ENCODE data around the gene NYAP2.

The NYAP2 gene

GRCh38 chr2:225532096-225532495 lies 132.6 kb downstream of the NYAP2 start:
- Histone ChIP-seq H3K4me3 (ENCODE audit: low read length in 2 of 2) (no peak overlapping the region), H3K27ac (ENCODE audit: low read depth in 2 of 2, low read length in 2 of 2) (no peak overlapping the region), H3K27me3 (ENCODE audit: control insufficient read depth in 2 of 2, insufficient read depth in 2 of 2, low read length in 2 of 2) (peaks cover 0 to 1% of the 10 kb centered on the region in 2 donors), H3K9ac (ENCODE audit: low read depth in 1 of 2, low read length in 2 of 2) (no peak overlapping the region), H3K9me3 (ENCODE audit: control insufficient read depth in 2 of 2, low read length in 2 of 2) (no peaks in the 10 kb centered on the region), H3K4me1 (ENCODE audit: control insufficient read depth in 2 of 2, insufficient read depth in 2 of 2, low read length in 2 of 2) (no peaks in the 10 kb centered on the region), H3K36me3 (ENCODE audit: control insufficient read depth in 2 of 2, insufficient read depth in 2 of 2, low read length in 2 of 2) (no peaks in the 10 kb centered on the region)

GRCh38 chr2:225534037-225534436 lies 134.5 kb downstream of the NYAP2 start:
- Histone ChIP-seq H3K36me3 (ENCODE audit: control insufficient read depth in 2 of 2, insufficient read depth in 2 of 2, low read length in 2 of 2) (no peaks in the 10 kb centered on the region), H3K9ac (ENCODE audit: low read depth in 1 of 2, low read length in 2 of 2) (no peak overlapping the region), H3K9me3 (ENCODE audit: control insufficient read depth in 2 of 2, low read length in 2 of 2) (no peaks in the 10 kb centered on the region), H3K4me1 (ENCODE audit: control insufficient read depth in 2 of 2, insufficient read depth in 2 of 2, low read length in 2 of 2) (no peaks in the 10 kb centered on the region), H3K27ac (ENCODE audit: low read depth in 2 of 2, low read length in 2 of 2) (no peak overlapping the region), H3K27me3 (ENCODE audit: control insufficient read depth in 2 of 2, insufficient read depth in 2 of 2, low read length in 2 of 2) (no peaks in the 10 kb centered on the region), H3K4me3 (ENCODE audit: low read length in 2 of 2) (no peak overlapping the region)

- Histone ChIP-seq H3K4me3 (ENCODE audit: low read length in 2 of 2) (no peak overlapping the region), H3K27me3 (ENCODE audit: control insufficient read depth in 2 of 2, insufficient read depth in 2 of 2, low read length in 2 of 2) (no peaks in the 10 kb centered on the region), H3K36me3 (ENCODE audit: control insufficient read depth in 2 of 2, insufficient read depth in 2 of 2, low read length in 2 of 2) (no peaks in the 10 kb centered on the region), H3K27ac (ENCODE audit: low read depth in 2 of 2, low read length in 2 of 2) (no peak overlapping the region), H3K4me1 (ENCODE audit: control insufficient read depth in 2 of 2, insufficient read depth in 2 of 2, low read length in 2 of 2) (no peaks in the 10 kb centered on the region), H3K9ac (ENCODE audit: low read depth in 1 of 2, low read length in 2 of 2) (no peak overlapping the region), H3K9me3 (ENCODE audit: control insufficient read depth in 2 of 2, low read length in 2 of 2) (no peaks in the 10 kb centered on the region)
Observed at GRCh38 chr2:225534697-225535096, 135.2 kb downstream of the NYAP2 start.

GRCh38 chr2:225536036-225536435 lies 136.5 kb downstream of the NYAP2 start:
- no peaks in the 10 kb centered on the region for H3K4me1 ChIP-seq (ENCODE audit: control insufficient read depth in 2 of 2, insufficient read depth in 2 of 2, low read length in 2 of 2)
- no peak overlapping the region for H3K27ac ChIP-seq (ENCODE audit: low read depth in 2 of 2, low read length in 2 of 2)
- no peaks in the 10 kb centered on the region for H3K27me3 ChIP-seq (ENCODE audit: control insufficient read depth in 2 of 2, insufficient read depth in 2 of 2, low read length in 2 of 2)
- H3K9ac ChIP-seq (ENCODE audit: low read depth in 1 of 2, low read length in 2 of 2): no peak overlapping the region
- no peaks in the 10 kb centered on the region for H3K36me3 ChIP-seq (ENCODE audit: control insufficient read depth in 2 of 2, insufficient read depth in 2 of 2, low read length in 2 of 2)
- H3K9me3 ChIP-seq (ENCODE audit: control insufficient read depth in 2 of 2, low read length in 2 of 2): no peaks in the 10 kb centered on the region
- no peak overlapping the region for H3K4me3 ChIP-seq (ENCODE audit: low read length in 2 of 2)

GRCh38 chr2:225543626-225544025 lies 144.1 kb downstream of the NYAP2 start:
- Histone ChIP-seq H3K4me1 (ENCODE audit: control insufficient read depth in 2 of 2, insufficient read depth in 2 of 2, low read length in 2 of 2) (no peaks in the 10 kb centered on the region), H3K4me3 (ENCODE audit: low read length in 2 of 2) (no peak overlapping the region), H3K27ac (ENCODE audit: low read depth in 2 of 2, low read length in 2 of 2) (no peak overlapping the region), H3K36me3 (ENCODE audit: control insufficient read depth in 2 of 2, insufficient read depth in 2 of 2, low read length in 2 of 2) (no peaks in the 10 kb centered on the region), H3K27me3 (ENCODE audit: control insufficient read depth in 2 of 2, insufficient read depth in 2 of 2, low read length in 2 of 2) (no peaks in the 10 kb centered on the region), H3K9me3 (ENCODE audit: control insufficient read depth in 2 of 2, low read length in 2 of 2) (no peaks in the 10 kb centered on the region), H3K9ac (ENCODE audit: low read depth in 1 of 2, low read length in 2 of 2) (no peak overlapping the region)

DNA sequence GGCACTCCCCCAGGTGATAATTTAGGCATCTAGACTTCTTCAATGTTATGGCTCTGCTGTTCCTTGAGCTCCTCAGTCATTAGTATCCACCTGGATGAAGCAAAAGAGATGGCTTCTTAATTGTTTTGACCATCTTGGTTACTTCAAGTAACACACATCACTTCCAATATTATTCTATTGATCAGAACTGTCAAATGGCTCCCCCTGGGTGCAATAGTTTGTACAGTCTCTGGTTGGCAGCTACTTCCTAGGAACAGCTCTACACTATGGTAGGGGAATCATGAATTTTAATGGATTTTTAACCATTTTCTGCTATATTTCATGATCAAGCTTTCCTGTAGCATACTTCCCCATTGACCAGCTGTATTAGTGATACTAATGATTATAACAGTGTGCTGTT lies 157.0 kb downstream of the NYAP2 start:
- H3K4me3 ChIP-seq (ENCODE audit: low read length in 2 of 2): no peak overlapping the region
- no peak overlapping the region for H3K27ac ChIP-seq (ENCODE audit: low read depth in 2 of 2, low read length in 2 of 2)

DNA sequence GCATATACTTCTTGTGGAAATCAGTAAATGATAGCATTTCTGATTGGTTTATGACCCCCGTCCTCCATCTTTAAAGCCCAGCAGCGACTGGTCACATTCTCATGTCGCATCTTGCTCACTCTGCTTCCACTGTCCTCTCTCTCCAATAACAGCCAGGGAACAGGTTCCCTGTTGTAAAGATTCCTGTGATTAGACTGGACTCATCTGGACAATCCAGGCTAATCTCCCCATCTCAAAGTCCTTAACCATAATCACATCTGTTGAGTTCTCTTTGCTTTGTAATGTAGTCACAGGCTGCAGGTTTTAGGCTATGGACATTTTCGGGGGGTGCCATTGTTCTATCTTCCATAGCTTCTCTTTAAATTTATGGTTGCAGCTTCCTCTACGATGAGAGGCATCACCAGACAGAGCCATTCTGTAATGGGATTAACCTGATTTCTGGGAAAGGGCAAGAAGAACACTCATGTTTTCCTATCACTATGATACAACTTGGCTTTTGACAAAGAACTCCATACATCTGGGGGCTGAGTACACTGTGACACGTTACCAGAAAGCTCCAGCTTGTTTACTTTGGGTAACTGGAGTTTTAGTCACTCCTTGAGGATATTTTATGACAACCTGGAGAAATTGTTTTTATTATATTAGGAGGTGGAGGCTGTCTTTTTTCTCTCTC lies 159.0 kb downstream of the NYAP2 start:
- H3K4me1 ChIP-seq (ENCODE audit: control insufficient read depth in 2 of 2, insufficient read depth in 2 of 2, low read length in 2 of 2): no peaks in the 10 kb centered on the region
- no peak overlapping the region for H3K4me3 ChIP-seq (ENCODE audit: low read length in 2 of 2)
- no peak overlapping the region for H3K27ac ChIP-seq (ENCODE audit: low read depth in 2 of 2, low read length in 2 of 2)
- no peak overlapping the region for H3K9ac ChIP-seq (ENCODE audit: low read depth in 1 of 2, low read length in 2 of 2)
- no peaks in the 10 kb centered on the region for H3K9me3 ChIP-seq (ENCODE audit: control insufficient read depth in 2 of 2, low read length in 2 of 2)
- no peaks in the 10 kb centered on the region for H3K36me3 ChIP-seq (ENCODE audit: control insufficient read depth in 2 of 2, insufficient read depth in 2 of 2, low read length in 2 of 2)
- no peaks in the 10 kb centered on the region for H3K27me3 ChIP-seq (ENCODE audit: control insufficient read depth in 2 of 2, insufficient read depth in 2 of 2, low read length in 2 of 2)

More for the DNA sequence above, 157.0 kb downstream of the NYAP2 start:
- Histone ChIP-seq H3K9me3 (ENCODE audit: control insufficient read depth in 2 of 2, low read length in 2 of 2) (no peaks in the 10 kb centered on the region), H3K9ac (ENCODE audit: low read depth in 1 of 2, low read length in 2 of 2) (no peak overlapping the region), H3K4me1 (ENCODE audit: control insufficient read depth in 2 of 2, insufficient read depth in 2 of 2, low read length in 2 of 2) (no peaks in the 10 kb centered on the region), H3K36me3 (ENCODE audit: control insufficient read depth in 2 of 2, insufficient read depth in 2 of 2, low read length in 2 of 2) (no peaks in the 10 kb centered on the region), H3K27me3 (ENCODE audit: control insufficient read depth in 2 of 2, insufficient read depth in 2 of 2, low read length in 2 of 2) (no peaks in the 10 kb centered on the region)

DNA sequence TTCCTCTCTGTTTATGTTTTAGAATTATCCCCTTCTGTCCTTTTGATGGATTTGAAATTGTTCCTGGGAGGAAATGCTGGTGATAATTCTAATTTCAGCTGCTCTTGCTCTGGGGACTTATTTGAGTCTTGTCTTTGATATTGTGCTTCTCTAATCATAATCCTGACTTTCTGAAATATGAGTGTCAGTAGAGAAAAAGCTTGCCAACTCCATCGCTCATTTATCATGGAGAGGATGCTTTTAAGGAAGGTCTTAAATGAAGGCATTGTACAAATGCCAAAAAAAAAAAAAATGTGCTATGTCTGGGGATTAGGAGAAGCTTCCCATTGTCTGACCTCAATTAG lies 159.5 kb downstream of the NYAP2 start:
- Histone ChIP-seq H3K36me3 (ENCODE audit: control insufficient read depth in 2 of 2, insufficient read depth in 2 of 2, low read length in 2 of 2) (no peaks in the 10 kb centered on the region), H3K9ac (ENCODE audit: low read depth in 1 of 2, low read length in 2 of 2) (no peak overlapping the region), H3K4me3 (ENCODE audit: low read length in 2 of 2) (no peak overlapping the region), H3K27me3 (ENCODE audit: control insufficient read depth in 2 of 2, insufficient read depth in 2 of 2, low read length in 2 of 2) (no peaks in the 10 kb centered on the region), H3K27ac (ENCODE audit: low read depth in 2 of 2, low read length in 2 of 2) (no peak overlapping the region), H3K9me3 (ENCODE audit: control insufficient read depth in 2 of 2, low read length in 2 of 2) (no peaks in the 10 kb centered on the region), H3K4me1 (ENCODE audit: control insufficient read depth in 2 of 2, insufficient read depth in 2 of 2, low read length in 2 of 2) (no peaks in the 10 kb centered on the region)

GRCh38 chr2:225566798-225567197 lies 167.3 kb downstream of the NYAP2 start:
- Histone ChIP-seq H3K27ac (ENCODE audit: low read depth in 2 of 2, low read length in 2 of 2) (no peak overlapping the region), H3K4me1 (ENCODE audit: control insufficient read depth in 2 of 2, insufficient read depth in 2 of 2, low read length in 2 of 2) (no peaks in the 10 kb centered on the region), H3K27me3 (ENCODE audit: control insufficient read depth in 2 of 2, insufficient read depth in 2 of 2, low read length in 2 of 2) (no peaks in the 10 kb centered on the region), H3K9ac (ENCODE audit: low read depth in 1 of 2, low read length in 2 of 2) (no peak overlapping the region), H3K9me3 (ENCODE audit: control insufficient read depth in 2 of 2, low read length in 2 of 2) (no peaks in the 10 kb centered on the region), H3K4me3 (ENCODE audit: low read length in 2 of 2) (no peak overlapping the region), H3K36me3 (ENCODE audit: control insufficient read depth in 2 of 2, insufficient read depth in 2 of 2, low read length in 2 of 2) (no peaks in the 10 kb centered on the region)

DNA sequence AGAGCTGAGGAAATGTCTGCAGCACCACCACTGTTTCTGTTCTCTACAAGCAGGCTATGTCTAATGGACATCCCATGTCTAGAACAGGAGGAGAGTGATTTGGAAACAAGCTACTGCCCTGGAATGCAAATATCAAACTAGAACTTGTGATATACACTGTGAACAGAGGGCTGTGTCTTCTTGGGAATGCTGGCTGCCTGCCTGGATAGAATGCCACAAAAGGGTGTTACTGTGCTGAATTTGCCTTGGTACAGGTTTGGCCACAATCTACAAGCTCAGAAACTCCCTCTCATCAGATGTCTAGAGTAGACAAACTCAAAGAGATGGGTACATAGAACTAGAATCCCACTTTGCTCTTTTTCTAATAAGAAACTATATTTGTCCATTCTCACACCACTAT lies 170.5 kb downstream of the NYAP2 start:
- Histone ChIP-seq H3K4me1 (ENCODE audit: control insufficient read depth in 2 of 2, insufficient read depth in 2 of 2, low read length in 2 of 2) (no peaks in the 10 kb centered on the region), H3K27ac (ENCODE audit: low read depth in 2 of 2, low read length in 2 of 2) (no peak overlapping the region), H3K9me3 (ENCODE audit: control insufficient read depth in 2 of 2, low read length in 2 of 2) (no peaks in the 10 kb centered on the region), H3K27me3 (ENCODE audit: control insufficient read depth in 2 of 2, insufficient read depth in 2 of 2, low read length in 2 of 2) (no peaks in the 10 kb centered on the region), H3K4me3 (ENCODE audit: low read length in 2 of 2) (no peak overlapping the region), H3K36me3 (ENCODE audit: control insufficient read depth in 2 of 2, insufficient read depth in 2 of 2, low read length in 2 of 2) (no peaks in the 10 kb centered on the region), H3K9ac (ENCODE audit: low read depth in 1 of 2, low read length in 2 of 2) (no peak overlapping the region)

- Histone ChIP-seq H3K9me3 (ENCODE audit: control insufficient read depth in 2 of 2, low read length in 2 of 2) (no peaks in the 10 kb centered on the region), H3K9ac (ENCODE audit: low read depth in 1 of 2, low read length in 2 of 2) (no peak overlapping the region), H3K4me3 (ENCODE audit: low read length in 2 of 2) (no peak overlapping the region), H3K27ac (ENCODE audit: low read depth in 2 of 2, low read length in 2 of 2) (no peak overlapping the region), H3K36me3 (ENCODE audit: control insufficient read depth in 2 of 2, insufficient read depth in 2 of 2, low read length in 2 of 2) (no peaks in the 10 kb centered on the region), H3K27me3 (ENCODE audit: control insufficient read depth in 2 of 2, insufficient read depth in 2 of 2, low read length in 2 of 2) (no peaks in the 10 kb centered on the region), H3K4me1 (ENCODE audit: control insufficient read depth in 2 of 2, insufficient read depth in 2 of 2, low read length in 2 of 2) (no peaks in the 10 kb centered on the region)
Observed at GRCh38 chr2:225573603-225574002, 174.1 kb downstream of the NYAP2 start.
